ENCODE results near the gene NRTN.
A peak's percentile ranks its signal among the peaks of the same experiment; 100 is the strongest.

NRTN gene

DNA sequence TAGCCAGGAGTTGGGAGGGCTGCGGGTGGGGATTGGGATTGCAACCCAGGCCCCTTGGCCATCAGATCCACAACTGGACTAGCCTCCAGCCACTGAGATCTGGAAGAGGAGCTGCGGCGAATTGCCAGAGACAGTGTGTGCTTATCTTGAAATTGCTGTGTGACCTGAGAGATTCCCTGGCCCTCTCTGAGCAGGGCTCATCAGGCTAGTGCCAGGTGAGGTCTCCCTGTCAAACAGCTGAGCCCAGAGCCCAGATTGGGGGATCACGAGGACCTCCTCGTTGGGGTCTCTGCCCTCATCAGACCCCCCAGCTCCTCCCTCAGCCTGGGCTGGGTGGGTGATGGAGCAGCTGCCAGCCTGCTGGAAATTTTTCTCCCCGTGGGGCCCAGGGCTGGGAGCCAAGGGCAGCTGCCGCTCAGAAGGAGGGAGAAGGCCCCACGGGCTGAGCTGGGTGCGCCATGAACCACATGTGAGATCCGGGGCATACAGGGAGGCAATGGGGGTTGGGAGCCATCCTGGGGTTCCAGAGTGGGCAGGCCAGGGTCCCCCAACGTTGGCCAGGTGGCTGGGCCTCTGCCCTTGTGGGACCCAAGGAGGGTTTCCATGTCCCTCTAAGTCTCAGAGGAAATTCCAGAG is 58.3 kb downstream of the NRTN start:
- TF ChIP-seq, protein P1, sequence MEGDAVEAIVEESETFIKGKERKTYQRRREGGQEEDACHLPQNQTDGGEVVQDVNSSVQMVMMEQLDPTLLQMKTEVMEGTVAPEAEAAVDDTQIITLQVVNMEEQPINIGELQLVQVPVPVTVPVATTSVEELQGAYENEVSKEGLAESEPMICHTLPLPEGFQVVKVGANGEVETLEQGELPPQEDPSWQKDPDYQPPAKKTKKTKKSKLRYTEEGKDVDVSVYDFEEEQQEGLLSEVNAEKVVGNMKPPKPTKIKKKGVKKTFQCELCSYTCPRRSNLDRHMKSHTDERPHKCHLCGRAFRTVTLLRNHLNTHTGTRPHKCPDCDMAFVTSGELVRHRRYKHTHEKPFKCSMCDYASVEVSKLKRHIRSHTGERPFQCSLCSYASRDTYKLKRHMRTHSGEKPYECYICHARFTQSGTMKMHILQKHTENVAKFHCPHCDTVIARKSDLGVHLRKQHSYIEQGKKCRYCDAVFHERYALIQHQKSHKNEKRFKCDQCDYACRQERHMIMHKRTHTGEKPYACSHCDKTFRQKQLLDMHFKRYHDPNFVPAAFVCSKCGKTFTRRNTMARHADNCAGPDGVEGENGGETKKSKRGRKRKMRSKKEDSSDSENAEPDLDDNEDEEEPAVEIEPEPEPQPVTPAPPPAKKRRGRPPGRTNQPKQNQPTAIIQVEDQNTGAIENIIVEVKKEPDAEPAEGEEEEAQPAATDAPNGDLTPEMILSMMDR (IDR thresholded peaks at IDR 0.05), result no peak
- TF ChIP-seq ZFX (IDR thresholded peaks at IDR 0.05; ENCODE audit: borderline replicate concordance), result no peak

DNA sequence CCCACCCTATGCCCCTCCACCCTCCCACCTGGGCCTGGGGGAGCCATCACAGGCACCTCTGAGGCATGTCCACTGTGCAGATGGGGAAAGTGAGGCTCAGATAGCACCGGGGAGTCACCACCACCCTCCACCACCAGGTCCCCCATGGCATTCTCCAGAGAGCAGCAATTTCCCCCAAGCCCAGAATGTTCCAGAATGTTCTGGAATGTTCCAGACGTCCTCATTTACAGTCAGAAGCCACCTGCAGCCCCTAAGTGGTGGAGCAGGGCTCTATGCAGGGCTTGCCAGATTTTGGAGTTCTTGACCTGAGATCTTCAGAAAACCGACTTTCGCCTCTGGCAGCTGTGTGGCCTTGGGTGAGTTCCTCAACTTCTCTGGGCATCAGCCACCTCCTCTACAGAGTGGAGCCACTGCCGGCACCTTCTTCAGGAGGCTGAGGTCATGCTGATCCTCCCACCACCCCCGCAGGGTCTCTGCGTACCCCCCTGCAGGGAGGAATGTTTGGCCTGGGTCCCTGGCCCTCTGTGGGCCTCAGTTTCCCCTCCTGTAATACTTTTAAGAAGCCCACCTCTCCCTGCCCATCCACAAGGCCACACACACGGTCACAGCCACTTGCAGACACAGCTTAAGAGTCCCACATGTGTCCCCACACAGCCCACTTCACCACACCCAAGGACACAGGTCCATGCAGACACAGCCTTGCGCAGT is 59.3 kb downstream of the NRTN start:
- TF ChIP-seq ZFX (IDR thresholded peaks at IDR 0.05; ENCODE audit: borderline replicate concordance), result no peak
- TF ChIP-seq, protein P1 (IDR thresholded peaks at IDR 0.05), result no peak
- no peak overlapping the region for H3K27ac ChIP-seq

More for the DNA sequence above, 58.3 kb downstream of the NRTN start:
- no peak overlapping the region for H3K27ac ChIP-seq

DNA sequence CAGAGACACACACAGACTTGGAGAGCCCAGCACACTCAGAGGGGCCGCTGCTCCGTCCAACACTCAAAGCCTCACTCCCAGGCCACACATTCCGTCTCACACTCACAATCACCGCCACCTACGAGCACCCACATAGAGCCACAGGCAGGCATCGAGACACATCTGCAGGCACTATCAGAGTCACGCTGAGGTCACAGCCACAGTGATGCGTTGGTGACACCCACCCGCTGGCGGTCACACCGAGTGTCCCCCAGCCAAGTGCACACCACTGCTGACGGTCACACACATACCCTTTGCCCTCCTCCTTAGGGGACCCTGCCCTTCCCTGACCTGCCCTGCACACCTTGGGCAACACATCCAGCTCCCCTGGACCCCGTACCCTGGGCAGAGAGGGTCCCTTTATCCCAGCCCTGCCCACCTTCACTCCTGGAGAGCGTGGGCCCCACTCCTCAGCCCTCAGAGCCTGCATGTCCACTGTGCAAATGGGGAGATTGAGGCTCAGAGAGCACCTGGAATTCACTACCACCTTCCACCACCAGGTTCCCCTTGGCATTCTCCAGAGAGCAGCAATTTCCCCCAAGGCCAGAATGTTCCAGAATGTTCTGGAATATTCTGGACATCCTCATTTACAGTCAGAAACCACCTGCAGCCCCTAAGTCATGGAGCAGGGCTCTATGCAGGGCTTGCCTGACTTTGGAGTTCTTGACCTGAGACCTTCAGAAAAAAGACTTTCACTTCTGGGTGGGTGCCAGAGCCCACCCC is 60.0 kb downstream of the NRTN start:
- TF ChIP-seq, protein P1 (IDR thresholded peaks at IDR 0.05), result peak; percentile 19; the same call in 1 of the 2 replicates
- no peak for TF ChIP-seq ZFX (IDR thresholded peaks at IDR 0.05; ENCODE audit: borderline replicate concordance)
- no peak overlapping the region for H3K27ac ChIP-seq

DNA sequence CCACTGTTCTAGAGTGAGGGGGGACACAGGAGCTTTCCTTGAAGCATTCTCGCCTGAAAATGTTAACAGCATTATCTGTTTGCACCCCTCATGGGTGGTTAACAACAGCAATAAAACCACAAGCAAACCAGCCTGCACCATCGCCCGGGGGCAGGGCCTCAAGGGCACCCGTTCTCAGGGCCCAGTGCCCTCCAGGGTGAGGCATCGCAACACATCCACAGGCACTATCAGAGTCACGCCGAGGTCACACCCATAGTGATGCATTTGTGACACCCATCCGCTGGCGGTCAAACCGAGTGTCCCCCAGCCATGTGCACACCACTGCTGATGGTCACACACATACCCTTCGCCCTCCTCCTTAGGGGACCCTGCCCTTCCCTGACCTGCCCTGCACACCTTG is 60.9 kb downstream of the NRTN start:
- TF ChIP-seq, protein P1 (IDR thresholded peaks at IDR 0.05), result no peak
- no peak for TF ChIP-seq ZFX (IDR thresholded peaks at IDR 0.05; ENCODE audit: borderline replicate concordance)
- H3K27ac ChIP-seq, result no peak overlapping the region

DNA sequence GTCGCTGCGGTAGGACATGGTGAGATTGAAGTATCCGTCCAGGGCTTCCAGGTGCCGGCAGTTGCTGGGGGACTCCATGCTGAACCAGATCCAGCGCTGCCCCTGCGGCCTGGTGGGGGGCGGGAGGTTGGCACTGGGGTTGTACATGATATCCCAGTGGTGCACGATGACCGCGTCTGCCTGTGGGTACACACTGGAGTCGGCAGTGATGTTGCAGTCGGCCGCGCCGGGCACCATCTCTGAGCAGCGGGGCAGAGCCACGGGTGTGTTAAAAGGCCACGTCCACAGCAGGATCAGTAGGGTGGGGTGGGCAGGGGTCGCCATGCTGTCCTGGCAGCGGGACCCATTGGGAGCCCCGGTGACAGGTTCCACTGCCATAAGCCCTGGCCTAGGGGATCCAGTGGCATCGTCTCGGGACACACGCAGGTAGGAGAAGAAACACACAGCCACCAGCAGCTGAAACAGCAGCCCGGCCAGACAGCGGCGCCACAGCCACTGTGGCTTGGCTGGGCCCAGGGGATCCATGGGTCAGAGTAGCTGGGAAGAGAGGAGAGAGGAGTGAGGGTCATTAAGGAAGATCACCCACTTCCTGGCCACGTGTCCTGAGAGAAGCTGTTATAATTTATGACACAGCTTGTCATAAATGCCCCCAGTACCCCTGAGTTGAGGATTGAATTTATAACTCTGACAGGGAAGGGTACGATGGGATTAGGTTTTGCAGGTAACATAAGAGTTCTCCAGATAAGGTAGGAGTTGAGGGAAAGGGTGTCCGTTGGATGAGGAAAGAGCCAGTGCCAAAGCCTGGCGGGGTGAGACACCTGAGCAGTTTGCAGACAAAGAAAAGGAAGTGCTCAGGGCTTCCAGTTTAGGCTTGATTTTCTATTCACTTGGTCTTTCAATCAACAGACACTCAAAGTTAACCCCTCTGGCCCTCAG is 62.6 kb downstream of the NRTN start:
- no peak for TF ChIP-seq ZFX (IDR thresholded peaks at IDR 0.05; ENCODE audit: borderline replicate concordance)
- TF ChIP-seq, protein P1 (IDR thresholded peaks at IDR 0.05), result no peak
- no peak overlapping the region for H3K27ac ChIP-seq

DNA sequence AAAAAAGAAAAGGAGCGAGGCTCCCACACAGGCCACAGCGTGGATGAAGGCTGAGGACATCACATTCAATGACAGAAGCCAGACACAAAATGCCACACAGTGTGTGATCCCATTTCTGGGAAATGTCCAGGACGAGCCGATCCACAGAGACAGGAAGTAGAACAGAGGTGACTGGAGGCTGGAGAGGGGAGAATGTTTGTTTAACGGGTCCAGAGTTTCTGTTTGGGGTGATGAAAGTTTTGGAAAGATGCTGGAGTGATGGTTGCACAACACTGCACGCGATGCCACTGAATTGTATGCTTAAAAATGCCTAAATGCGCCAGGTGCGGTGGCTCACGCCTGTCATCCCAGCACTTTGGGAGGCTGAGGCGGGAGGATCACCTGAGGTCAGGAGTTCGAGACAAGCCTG is 66.1 kb downstream of the NRTN start:
- no peak for TF ChIP-seq ZFX (IDR thresholded peaks at IDR 0.05; ENCODE audit: borderline replicate concordance)
- TF ChIP-seq, protein P1 (IDR thresholded peaks at IDR 0.05), result no peak
- H3K27ac ChIP-seq, result no peak overlapping the region

Data from 22Rv1 (cell line).